ENCODE measurements around the gene EPN2. TPM values are rescaled to one million over a fixed set of nuclear protein-coding genes. Genes with fewer than 3 reads are reported as not detected.
A peak's percentile ranks its signal among the peaks of the same experiment; 100 is the strongest.

The EPN2 gene
- total and polyA plus RNA-seq, 2 experiments from 2014 or later, result 34.0 to 149 TPM

DNA sequence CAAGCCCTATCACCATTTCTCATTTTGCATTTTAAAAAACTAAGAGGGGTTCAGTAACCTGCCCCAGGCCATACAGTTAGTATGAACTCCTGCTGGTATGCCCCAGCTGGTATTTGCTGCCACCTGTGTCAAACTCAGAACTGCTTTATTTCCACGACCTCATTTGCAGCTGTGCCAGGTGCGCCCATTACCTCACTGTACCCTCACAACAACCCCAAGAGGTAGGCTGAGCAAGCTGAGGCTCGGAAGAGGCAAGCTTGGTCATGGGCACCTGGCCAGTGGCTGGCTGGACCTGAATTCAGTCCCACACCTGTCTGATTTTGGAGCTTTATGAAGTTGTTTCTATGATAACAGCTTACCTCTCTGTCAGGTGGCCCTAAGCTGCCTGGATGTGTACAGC lies 7.6 kb downstream of the EPN2 start (continued):
- TF ChIP-seq, protein P1, sequence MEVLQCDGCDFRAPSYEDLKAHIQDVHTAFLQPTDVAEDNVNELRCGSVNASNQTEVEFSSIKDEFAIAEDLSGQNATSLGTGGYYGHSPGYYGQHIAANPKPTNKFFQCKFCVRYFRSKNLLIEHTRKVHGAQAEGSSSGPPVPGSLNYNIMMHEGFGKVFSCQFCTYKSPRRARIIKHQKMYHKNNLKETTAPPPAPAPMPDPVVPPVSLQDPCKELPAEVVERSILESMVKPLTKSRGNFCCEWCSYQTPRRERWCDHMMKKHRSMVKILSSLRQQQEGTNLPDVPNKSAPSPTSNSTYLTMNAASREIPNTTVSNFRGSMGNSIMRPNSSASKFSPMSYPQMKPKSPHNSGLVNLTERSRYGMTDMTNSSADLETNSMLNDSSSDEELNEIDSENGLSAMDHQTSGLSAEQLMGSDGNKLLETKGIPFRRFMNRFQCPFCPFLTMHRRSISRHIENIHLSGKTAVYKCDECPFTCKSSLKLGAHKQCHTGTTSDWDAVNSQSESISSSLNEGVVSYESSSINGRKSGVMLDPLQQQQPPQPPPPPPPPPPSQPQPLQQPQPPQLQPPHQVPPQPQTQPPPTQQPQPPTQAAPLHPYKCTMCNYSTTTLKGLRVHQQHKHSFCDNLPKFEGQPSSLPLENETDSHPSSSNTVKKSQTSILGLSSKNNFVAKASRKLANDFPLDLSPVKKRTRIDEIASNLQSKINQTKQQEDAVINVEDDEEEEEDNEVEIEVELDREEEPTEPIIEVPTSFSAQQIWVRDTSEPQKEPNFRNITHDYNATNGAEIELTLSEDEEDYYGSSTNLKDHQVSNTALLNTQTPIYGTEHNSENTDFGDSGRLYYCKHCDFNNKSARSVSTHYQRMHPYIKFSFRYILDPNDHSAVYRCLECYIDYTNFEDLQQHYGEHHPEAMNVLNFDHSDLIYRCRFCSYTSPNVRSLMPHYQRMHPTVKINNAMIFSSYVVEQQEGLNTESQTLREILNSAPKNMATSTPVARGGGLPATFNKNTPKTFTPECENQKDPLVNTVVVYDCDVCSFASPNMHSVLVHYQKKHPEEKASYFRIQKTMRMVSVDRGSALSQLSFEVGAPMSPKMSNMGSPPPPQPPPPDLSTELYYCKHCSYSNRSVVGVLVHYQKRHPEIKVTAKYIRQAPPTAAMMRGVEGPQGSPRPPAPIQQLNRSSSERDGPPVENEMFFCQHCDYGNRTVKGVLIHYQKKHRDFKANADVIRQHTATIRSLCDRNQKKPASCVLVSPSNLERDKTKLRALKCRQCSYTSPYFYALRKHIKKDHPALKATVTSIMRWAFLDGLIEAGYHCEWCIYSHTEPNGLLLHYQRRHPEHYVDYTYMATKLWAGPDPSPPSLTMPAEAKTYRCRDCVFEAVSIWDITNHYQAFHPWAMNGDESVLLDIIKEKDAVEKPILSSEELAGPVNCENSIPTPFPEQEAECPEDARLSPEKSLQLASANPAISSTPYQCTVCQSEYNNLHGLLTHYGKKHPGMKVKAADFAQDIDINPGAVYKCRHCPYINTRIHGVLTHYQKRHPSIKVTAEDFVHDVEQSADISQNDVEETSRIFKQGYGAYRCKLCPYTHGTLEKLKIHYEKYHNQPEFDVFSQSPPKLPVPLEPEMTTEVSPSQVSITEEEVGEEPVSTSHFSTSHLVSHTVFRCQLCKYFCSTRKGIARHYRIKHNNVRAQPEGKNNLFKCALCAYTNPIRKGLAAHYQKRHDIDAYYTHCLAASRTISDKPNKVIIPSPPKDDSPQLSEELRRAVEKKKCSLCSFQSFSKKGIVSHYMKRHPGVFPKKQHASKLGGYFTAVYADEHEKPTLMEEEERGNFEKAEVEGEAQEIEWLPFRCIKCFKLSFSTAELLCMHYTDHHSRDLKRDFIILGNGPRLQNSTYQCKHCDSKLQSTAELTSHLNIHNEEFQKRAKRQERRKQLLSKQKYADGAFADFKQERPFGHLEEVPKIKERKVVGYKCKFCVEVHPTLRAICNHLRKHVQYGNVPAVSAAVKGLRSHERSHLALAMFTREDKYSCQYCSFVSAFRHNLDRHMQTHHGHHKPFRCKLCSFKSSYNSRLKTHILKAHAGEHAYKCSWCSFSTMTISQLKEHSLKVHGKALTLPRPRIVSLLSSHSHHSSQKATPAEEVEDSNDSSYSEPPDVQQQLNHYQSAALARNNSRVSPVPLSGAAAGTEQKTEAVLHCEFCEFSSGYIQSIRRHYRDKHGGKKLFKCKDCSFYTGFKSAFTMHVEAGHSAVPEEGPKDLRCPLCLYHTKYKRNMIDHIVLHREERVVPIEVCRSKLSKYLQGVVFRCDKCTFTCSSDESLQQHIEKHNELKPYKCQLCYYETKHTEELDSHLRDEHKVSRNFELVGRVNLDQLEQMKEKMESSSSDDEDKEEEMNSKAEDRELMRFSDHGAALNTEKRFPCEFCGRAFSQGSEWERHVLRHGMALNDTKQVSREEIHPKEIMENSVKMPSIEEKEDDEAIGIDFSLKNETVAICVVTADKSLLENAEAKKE (CRISPR knock-in tag; IDR thresholded peaks at IDR 0.05), result no peak
- TF ChIP-seq POLR2AphosphoS5 (IDR thresholded peaks at IDR 0.05; ENCODE audit: low read depth), result no peak
- no peak for TF ChIP-seq ZNF331 (CRISPR knock-in tag; IDR thresholded peaks at IDR 0.05; ENCODE audit: low read depth)
- TF ChIP-seq CREB1 (CRISPR knock-in tag; IDR thresholded peaks at IDR 0.05; ENCODE audit: low read depth), result no peak
- TF ChIP-seq EZH2 (IDR thresholded peaks at IDR 0.05; ENCODE audit: low read depth, unreplicated experiment), result no peak
- no peak for TF ChIP-seq ZNF114 (CRISPR knock-in tag; IDR thresholded peaks at IDR 0.05)
- no peak for TF ChIP-seq ETS1 (IDR thresholded peaks at IDR 0.05)
- TF ChIP-seq STAT1 (IDR thresholded peaks at IDR 0.05; ENCODE audit: unreplicated experiment), result no peak

GRCh38 chr17:19247473-19247872 lies 10.3 kb downstream of the EPN2 start:
- peaks cover 64% of the 10 kb centered on the region for H4K20me1 ChIP-seq (replicated peaks; ENCODE audit: insufficient read depth)
- Mint-ChIP-seq H3K36me3 (ENCODE audit: low read depth) (peaks cover 2% of the 10 kb centered on the region; the same call in 2 of the 3 replicates), H3K27ac (no peak overlapping the region)
- TF ChIP-seq REST (IDR thresholded peaks at IDR 0.05; ENCODE audit: unreplicated experiment) (no peak), POLR2AphosphoS5 (IDR thresholded peaks at IDR 0.05; ENCODE audit: low read depth) (no peak), JUNB (IDR thresholded peaks at IDR 0.05; ENCODE audit: unreplicated experiment) (no peak), EZH2 (IDR thresholded peaks at IDR 0.05; ENCODE audit: low read depth, unreplicated experiment) (no peak), NANOG (IDR thresholded peaks at IDR 0.05; ENCODE audit: borderline replicate concordance) (no peak), CTCF (conservative IDR thresholded peaks at IDR 0.05; ENCODE audit: low read depth in 2 of 2) (no peak), ZNF114 (CRISPR knock-in tag; IDR thresholded peaks at IDR 0.05) (no peak), ZNF331 (CRISPR knock-in tag; IDR thresholded peaks at IDR 0.05; ENCODE audit: low read depth) (no peak), STAT1 (IDR thresholded peaks at IDR 0.05; ENCODE audit: unreplicated experiment) (no peak)

More at GRCh38 chr17:19247473-19247872, 10.3 kb downstream of the EPN2 start:
- H3K27me3 Mint-ChIP-seq (ENCODE audit: insufficient read depth, low read depth, poor library complexity), result peaks cover 6% of the 10 kb centered on the region
- H3K36me3 ChIP-seq (ENCODE audit: insufficient read depth), result no peaks in the 10 kb centered on the region
- 0 out of 3 replicates have a peak, but pooled peaks cover under 1% of the 10 kb centered on the region for H3K9me3 Mint-ChIP-seq
- no peaks in the 10 kb centered on the region for H3K27me3 ChIP-seq (ENCODE audit: insufficient read depth)
- H3K4me2 ChIP-seq, result no peak overlapping the region
- ATAC-seq (peak; percentile 36), DNase-seq (ENCODE audit: low spot score) (no peak)
- no peaks in the 10 kb centered on the region for H3K9me2 ChIP-seq (ENCODE audit: insufficient read depth)
- no peak overlapping the region for H3K27ac ChIP-seq (ENCODE audit: low read depth)
- H3K4me3 ChIP-seq, result no peak overlapping the region
- peaks cover 100% of the 10 kb centered on the region for H3K79me2 ChIP-seq (replicated peaks; ENCODE audit: insufficient read depth)
- no peak overlapping the region for H2AFZ ChIP-seq
- no peaks in the 10 kb centered on the region; the same call in 1 of the 2 replicates for H3F3A ChIP-seq (replicated peaks; ENCODE audit: low read depth)
- peaks cover 4% of the 10 kb centered on the region for H3K4me1 ChIP-seq (ENCODE audit: insufficient read depth)
- H3K4me1 Mint-ChIP-seq, result peaks cover 32% of the 10 kb centered on the region
- H3K4me3 Mint-ChIP-seq, result no peak overlapping the region; the same call in 2 of the 3 replicates
